Glomerular visceral epithelial cell (primary cell): Measurements from ENCODE around the gene PGS1.

Experiments used
- DNase-seq: peaks from one replicate; pipeline ENCODE4 v3.0.0-alpha.2; 2016; ENCODE audit errors: extremely low spot score

Gene PGS1

DNA sequence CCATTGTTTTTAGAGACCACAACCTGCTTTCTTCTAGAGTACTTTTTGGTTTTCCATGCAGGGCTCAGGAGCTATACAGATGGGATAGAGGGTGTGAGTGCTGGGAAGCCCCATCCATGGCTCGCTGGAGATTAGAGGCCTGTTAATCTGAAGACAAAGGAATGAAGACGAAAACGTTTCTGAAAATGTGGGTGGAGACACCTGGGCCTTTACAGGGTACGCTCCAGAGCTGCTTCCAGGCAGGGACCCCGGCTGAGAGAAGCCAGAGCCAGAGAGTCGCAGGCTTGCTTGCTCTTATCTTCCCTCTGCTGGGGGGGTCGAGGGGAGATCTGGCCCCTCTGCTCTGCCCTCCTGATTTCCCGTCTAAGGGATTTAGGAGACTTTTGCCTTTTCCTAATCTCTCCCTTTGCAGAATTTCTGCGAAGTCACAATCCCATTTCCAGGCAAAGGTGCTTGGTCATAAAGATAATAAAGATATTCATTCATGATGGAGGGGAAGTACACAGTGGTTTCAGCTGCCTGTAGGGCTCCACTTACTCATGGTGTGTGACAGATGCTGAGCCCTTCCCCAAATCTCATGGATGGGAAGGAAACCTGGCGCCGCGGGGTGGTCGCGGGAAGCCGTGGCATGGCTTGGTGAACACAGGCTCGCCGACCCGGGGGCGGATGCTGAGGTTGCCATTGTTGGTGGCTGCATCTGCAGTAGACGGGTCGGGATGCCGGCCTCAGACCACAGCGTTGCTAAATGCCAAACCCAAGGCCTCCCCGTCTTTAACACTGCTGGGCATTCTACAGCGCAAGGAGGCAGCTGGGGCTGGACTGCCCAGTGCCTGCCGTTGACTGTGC, 13.8 kb upstream of the PGS1 start:
- DNase-seq: no peak

DNA sequence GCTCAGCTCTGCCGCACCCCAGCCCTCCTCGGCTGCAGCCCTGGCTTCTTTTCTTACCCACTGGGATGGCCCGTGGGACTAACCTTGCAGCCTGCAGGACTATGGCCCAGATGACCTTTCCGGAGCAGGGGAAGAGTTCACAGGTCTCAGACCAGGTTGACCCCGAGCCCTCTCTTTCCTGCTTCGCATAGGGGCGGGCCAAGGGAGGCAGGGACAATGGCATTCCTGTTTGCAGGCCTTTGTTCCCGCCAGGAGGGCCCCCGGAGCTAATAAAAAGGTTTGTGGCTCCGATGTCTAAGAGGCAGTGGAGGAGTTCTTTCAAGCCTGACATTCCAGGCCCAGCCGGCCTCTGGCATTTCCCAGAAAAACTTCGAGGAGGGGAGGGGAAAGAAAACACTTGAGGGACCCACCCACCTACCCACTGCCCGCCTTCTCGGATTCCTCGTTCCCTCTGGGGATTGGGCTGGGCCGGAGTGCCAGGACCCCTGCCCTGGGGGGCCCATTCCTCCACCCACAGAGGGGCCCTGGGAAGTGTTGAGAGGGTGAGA, 12.8 kb upstream of the PGS1 start:
- peak; percentile 80 for DNase-seq

DNA sequence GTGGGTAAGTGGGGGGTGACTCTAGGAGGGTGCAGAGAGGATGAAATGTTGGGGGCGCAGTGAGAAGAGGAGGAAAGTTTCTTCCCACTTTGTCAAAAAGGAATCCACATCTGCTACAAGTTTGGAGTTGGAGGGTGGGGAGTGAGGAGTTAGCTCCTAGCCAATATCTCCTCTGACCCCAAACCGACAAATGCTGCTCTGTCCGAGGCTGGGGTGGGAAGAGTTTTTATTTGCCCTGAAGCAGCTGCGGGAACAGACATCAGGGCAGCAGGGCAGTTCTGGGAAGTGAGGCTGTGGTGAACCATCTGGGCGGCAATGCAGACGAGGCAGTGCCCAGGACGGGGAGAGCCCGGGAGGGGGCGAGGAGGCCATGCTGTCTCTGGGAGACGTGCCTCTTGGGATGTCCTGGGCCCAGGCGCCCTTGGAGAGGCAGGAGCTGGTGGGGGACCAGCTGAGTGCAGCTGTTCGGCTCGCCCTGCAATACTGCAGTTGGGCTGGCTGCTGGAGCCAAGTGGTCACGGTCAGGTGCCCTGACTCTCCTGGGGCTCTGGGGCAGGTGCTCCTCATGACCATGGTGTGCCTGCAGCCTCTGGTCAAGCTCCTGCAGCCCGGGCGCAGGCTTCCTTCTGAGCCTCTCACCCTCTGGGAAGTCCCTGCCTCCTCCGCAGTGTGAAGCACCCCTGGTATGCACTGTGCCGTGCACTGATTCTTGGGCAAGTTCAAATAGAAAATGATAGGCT, 12.2 kb upstream of the PGS1 start:
- no peak for DNase-seq

DNA sequence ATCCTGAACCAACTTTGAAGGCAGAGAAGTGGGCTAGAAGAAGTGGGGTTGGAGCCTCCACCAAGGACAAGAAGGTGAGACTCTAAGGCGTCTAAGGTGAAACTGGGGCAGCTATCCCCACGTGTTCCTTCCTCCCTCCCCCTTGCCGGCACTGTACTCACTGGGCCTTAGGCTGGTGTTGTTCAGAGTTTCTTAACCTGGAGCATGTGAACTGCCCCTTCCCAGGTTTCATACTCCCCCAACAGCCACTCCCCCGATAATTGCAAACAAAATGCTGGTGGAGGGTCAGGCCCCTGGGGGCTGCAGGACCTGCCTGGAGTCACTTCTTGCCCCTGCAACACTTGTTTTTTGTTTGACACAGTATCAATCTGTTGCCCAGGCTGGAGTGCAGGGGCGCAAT, 11.3 kb upstream of the PGS1 start:
- no peak for DNase-seq

DNA sequence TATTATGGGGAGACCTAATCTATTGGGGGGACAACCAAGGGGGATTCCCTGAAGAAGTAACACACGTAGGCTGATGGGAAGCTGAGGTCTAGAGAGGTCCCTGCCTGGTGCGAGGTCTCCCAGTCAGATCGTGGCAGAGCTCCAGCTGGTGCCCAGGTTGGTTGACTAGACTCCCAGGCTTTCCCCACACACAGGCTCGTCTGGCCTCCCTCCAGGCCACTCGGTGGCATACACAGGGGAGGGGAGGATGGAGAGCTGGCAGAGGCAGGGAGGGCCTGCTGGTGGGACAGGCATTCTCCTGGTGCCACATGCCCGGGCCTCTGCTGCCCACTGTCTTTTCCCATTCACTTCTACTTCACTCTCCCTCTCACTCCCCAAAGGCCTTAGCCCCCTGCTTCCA, 10.1 kb upstream of the PGS1 start:
- DNase-seq: no peak

- no peak for DNase-seq
These were observed 9.5 kb upstream of the PGS1 start for GRCh38 chr17:78368854-78369495.

GRCh38 chr17:78369791-78370381, 8.6 kb upstream of the PGS1 start:
- DNase-seq: no peak

- DNase-seq: no peak
These were observed 7.4 kb upstream of the PGS1 start for GRCh38 chr17:78371056-78371455.

- no peak for DNase-seq
These were observed 5.6 kb upstream of the PGS1 start for GRCh38 chr17:78372841-78373240.

DNA sequence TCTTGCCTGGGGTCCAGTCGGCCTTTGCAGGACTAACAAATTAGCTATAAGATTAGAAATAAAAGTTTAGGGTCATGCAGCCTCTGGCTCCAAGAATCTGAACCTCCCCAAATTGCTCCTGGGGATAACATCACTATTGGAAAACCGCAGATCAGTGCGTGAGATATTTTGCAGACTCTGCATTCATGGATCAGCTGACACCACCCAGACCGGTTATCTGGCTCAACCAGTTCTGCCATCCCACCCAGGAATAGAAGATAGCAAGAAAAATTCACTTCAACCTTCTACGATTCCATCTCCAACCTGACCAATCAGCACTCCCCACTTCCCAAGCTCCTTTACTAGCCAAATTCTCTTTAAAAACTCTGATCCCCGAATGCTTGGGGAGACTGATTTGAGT, 4.3 kb upstream of the PGS1 start:
- no peak for DNase-seq

- DNase-seq: peak; percentile 82
These were observed 3.7 kb upstream of the PGS1 start for GRCh38 chr17:78374631-78375274.

GRCh38 chr17:78375401-78376151, 2.9 kb upstream of the PGS1 start:
- peak; percentile 88 for DNase-seq

DNA sequence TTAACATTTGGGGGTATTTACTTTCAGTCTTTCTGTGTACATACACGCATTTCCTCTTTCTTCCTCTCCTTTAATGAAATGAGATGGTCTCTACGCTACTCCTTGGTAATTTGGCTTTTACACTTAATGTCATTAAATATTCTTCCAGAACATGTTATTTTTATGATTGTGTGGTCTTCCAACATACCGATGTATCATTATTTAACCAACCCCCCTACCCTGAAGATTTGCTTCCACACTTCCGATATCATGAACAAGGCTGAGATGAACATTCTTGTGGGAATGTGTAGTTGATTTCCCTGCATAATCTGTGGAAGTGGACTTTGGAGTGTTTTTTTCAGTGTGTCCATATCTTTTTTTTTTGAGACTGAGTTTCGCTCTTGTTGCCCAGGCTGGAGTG, 2.3 kb upstream of the PGS1 start:
- DNase-seq: no peak

DNA sequence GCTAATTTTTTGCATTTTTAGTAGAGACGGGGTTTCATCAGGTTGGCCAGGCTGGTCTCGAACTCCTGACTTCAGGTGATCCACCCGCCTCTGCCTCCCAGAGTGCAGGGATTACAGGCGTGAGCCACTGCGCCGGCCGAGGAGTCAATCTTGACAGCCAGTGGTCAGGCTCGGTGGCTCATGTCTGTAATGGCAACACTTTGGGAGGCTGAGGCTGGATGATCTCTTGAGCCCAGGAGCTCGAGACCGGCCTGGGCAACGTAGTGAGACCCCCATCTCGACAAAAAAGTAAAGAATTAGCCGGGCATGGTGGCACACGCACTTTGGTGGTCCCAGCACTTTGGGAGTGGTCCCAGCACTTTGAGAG, 608 bp upstream of the PGS1 start:
- no peak for DNase-seq

DNA sequence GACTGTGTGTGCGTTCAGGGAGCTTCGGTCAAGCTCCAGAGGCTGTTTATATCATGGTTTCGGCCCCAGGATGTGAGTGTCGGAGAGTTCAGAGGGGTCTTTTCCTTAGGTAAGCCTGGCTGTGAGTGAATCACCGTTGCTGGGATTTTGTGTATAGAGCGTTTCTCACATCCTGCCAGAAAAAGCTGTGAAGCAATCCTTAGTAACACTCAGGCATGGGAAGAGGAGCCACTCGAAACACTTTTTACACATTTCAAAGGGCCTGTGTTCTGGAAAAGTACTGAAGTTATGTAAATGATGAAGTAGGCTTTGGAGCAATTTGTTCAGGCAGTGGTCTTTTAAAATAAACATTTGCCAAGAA, 662 bp downstream of the PGS1 start:
- peak; percentile 66 for DNase-seq

DNA sequence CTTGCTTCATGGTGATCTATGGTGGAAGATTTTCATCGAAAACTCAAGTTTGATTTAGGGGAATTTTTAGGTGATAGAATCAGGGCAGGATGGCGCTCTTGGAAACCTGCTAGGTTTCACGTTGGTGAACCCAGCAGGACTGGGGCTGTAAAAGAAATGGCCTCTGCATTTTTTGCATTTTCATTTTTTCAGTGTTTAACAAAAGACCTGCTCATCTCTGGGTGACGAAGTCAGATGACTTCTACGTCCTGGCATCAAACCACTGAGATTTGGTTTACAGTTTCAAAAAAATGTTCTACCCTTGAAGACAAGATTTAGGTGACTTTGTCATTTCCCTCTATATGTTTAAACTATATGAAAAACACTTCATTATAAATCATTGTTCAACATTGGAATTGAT, 1.9 kb downstream of the PGS1 start:
- no peak for DNase-seq

GRCh38 chr17:78381601-78382232, 3.3 kb downstream of the PGS1 start:
- DNase-seq: no peak

GRCh38 chr17:78383725-78384471, 5.4 kb downstream of the PGS1 start:
- DNase-seq: peak; percentile 88

DNA sequence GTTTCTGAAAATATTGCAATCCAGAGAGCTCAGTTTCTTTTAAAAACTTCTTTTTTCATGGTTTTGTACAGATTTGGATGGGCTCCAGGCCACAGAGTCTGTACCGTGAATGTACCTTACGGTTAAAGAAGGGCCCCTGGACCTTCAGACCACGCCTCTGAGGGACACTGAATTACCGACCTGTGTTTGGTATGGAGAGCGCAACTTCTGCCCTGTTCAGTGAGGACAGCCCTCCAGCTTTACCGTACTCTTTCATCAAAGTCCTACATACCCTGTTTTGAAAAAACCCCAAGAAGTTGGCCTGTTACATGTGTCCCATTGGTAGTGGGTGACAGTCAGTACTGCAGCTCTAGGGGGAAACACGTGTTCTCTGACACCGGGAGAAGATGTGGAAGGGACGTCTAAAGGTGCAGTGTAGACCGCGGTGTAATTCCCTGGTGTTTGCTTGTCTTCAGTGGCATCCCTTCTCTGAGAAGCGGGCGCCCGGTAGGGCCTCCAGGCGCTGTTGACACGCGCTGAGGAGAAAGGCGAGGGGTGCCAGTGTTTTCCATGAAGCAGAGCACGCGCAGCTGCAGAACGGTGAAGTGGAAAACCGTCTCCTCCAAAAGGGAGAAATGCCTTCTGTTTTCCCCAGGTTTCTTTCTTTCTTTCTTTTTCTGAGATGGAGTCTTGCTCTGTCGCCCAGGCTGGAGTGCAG, 6.2 kb downstream of the PGS1 start:
- DNase-seq: no peak
